Kasumi-1 (cell line): ENCODE measurements around the gene SYNJ2.

Experiments used
- DNase-seq, 2 experiments: peaks; one replicate each; lab custom pipeline; 2025; lab: John Stamatoyannopoulos, UW

SYNJ2 gene

DNA sequence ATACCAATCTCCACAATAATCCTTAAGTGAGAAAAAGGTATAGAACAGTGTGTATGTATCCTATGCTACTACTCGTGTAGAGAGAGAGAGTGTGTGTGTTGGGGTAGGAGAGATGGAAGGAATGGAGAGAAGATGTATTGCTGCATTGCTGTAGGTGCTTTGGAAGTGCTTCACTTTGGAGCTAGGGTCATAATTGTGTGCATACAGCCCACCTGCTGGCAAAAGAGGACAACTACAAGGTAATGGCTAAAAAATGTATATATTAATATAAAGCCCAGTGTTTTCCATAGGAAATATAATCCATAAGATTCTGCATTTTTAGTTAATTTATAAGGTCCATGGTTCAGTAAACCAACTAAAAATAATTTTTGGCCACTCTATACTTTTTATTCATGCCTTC lies 150.3 kb downstream of the SYNJ2 start:
- peak; percentile 77 to 81 for DNase-seq

DNA sequence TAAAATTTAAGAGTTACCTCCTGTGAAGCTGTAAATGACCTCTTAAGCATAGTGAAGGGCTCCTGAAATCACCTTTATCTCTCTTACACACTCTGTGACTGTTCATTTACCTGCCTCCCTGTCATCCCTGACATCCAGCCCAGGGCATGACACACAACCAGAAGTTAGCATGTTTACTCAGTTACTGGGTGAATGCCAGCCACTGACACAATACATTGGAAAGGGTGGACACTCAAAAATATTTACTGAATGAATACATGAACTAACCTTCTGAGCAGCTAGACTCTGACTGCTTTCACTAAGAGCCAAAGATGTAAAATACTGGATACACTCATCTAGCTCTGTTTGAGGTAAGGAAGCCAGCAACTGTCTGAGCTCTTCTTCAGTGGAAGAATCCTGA lies 161.1 kb downstream of the SYNJ2 start:
- no peak for DNase-seq

DNA sequence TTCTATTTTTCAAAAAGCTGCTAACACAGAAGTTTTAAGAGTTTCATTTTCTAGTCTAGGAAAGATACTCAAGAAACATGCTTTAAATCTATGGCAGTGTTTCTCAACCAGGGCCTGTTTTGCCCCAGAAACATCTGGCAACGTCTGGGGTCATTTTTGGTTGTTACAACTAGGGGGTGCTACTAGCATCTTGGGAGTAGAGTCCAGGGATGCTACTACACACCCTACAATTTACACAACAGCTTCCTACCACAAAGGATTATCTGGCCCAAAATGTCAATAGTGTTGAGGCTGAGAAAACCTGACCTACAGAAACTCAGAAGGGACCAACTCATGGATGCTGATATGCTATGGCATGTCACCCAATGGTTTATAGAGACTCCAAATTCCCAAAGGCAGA lies 162.0 kb downstream of the SYNJ2 start:
- peak; percentile 27 to 38 for DNase-seq
